Right ventricle myocardium superior (tissue), 1 donor: ENCODE data around the gene MRPL58. TPM values are rescaled to one million over a fixed set of nuclear protein-coding genes. Genes with fewer than 3 reads are reported as not detected.
"Not testable (repeated sequence)": the region's sequence is repeated elsewhere in the genome, so short reads cannot be mapped to it uniquely, and the experiment has no call there.

Experiments
- ATAC-seq: fragments of 200-7000 bp; cut with Tn5 transposase; one replicate; pipeline ENCODE4 v1.9.1; 2020; ENCODE audit warnings: mild to moderate bottlenecking; ENCODE audit not compliant: poor library complexity
- DNase-seq: peaks from one replicate; pipeline ENCODE4 v3.0.0-alpha.2; 2020
- intact Hi-C: fragments of 100-400 bp; cut with DNase I; formaldehyde crosslinking; loops from one replicate; pipeline ENCODE4 v1.11.2; 2022
- total RNA-seq: library from RNA; stranded (reverse); fragmentation: NEBNext Ultra II Directional; extraction: Animal tissue kit (Norgen Biotek cat#: 25700); gene quantifications from one replicate; pipeline ENCODE4 v1.2.1, GENCODE V29; 2021
- donor health status: DM: no; HTN: yes; CAD: no; lungs with severe emphysema.

Gene MRPL58
- total RNA-seq, 1 donor from 2014 or later: 46.6 TPM

- DNase-seq (peak; percentile 94), ATAC-seq (peak; percentile 81)
- intact Hi-C loops: loop anchor here (10.0 kb wide), 1 partner anchor 49 kb away; the partner anchor contains the start of gene CDR2L
Measured at GRCh38 chr17:75033346-75034235, 21.1 kb downstream of the MRPL58 start.

GRCh38 chr17:75034236-75034908, 21.9 kb downstream of the MRPL58 start:
- DNase-seq: peak; percentile 89
- intact Hi-C loops: loop anchor here (10.0 kb wide), 1 partner anchor 50 kb away; the partner anchor contains the start of gene CDR2L
- ATAC-seq: peak; percentile 80

GRCh38 chr17:75036643-75037268, 24.3 kb downstream of the MRPL58 start:
- ATAC-seq: peak; percentile 40

GRCh38 chr17:75039238-75039637, 26.8 kb downstream of the MRPL58 start:
- intact Hi-C loops: loop anchor here (10.0 kb wide), 1 partner anchor 54 kb away; the partner anchor contains the start of gene CDR2L
- ATAC-seq (no peak), DNase-seq (no peak)

More at GRCh38 chr17:75036643-75037268, 24.3 kb downstream of the MRPL58 start:
- DNase-seq: peak; percentile 93
- intact Hi-C loops: loop anchor here (10.0 kb wide), 1 partner anchor 52 kb away; the partner anchor contains the start of gene CDR2L

GRCh38 chr17:75041656-75042280, 29.3 kb downstream of the MRPL58 start:
- DNase-seq: no peak
- intact Hi-C loops: no loop called here
- no peak for ATAC-seq

- intact Hi-C loops, ATAC-seq, DNase-seq: not testable (repeated sequence)
Measured at GRCh38 chr17:75043789-75044188, 31.3 kb downstream of the MRPL58 start.

GRCh38 chr17:75044716-75045115, 32.2 kb downstream of the MRPL58 start:
- DNase-seq (no peak), ATAC-seq (no peak)
- intact Hi-C loops: no loop called here

- ATAC-seq, DNase-seq, intact Hi-C loops: not testable (repeated sequence)
Measured at GRCh38 chr17:75045946-75046406, 33.5 kb downstream of the MRPL58 start.

GRCh38 chr17:75046407-75047289, 34.2 kb downstream of the MRPL58 start, which contains the start of the genes ATP5PD and KCTD2:
TSS of gene ATP5PD (minus strand) at chr17:75046969. CDS start at chr17:75042650, 4,319 bp downstream.
TSS of gene KCTD2 (plus strand) at chr17:75047225. CDS start at chr17:75047251, 26 bp downstream.
- ATAC-seq (peak; percentile 98), DNase-seq (peak; percentile 97)
- intact Hi-C loops: no loop called here

- DNase-seq (peak; percentile 69), ATAC-seq (no peak)
- intact Hi-C loops: no loop called here
Measured at GRCh38 chr17:75047398-75048098, 35.1 kb downstream of the MRPL58 start.

GRCh38 chr17:75048249-75048878, 35.9 kb downstream of the MRPL58 start:
- peak; percentile 30 for ATAC-seq

GRCh38 chr17:75049057-75049456, 36.6 kb downstream of the MRPL58 start:
- ATAC-seq (no peak), DNase-seq (no peak)
- intact Hi-C loops: no loop called here

More at GRCh38 chr17:75048249-75048878, 35.9 kb downstream of the MRPL58 start:
- DNase-seq: no peak
- intact Hi-C loops: no loop called here

GRCh38 chr17:75049706-75050105, 37.2 kb downstream of the MRPL58 start:
- ATAC-seq: no peak
- no peak for DNase-seq
- intact Hi-C loops: no loop called here

- intact Hi-C loops: no loop called here
- ATAC-seq: no peak
- DNase-seq: no peak
Measured at GRCh38 chr17:75051941-75052340, 39.5 kb downstream of the MRPL58 start.

GRCh38 chr17:75059369-75060345, 47.2 kb downstream of the MRPL58 start:
- DNase-seq: no peak
- ATAC-seq: peak; percentile 90

More at GRCh38 chr17:75059369-75060345, 47.2 kb downstream of the MRPL58 start:
- intact Hi-C loops: no loop called here
